Liver (tissue), 3 donors: ENCODE data around the gene CACFD1.

Experiments
- ATF3 ChIP-seq: IDR thresholded peaks from 2 replicates; pipeline ENCODE4 v1.6.1; 2016; ENCODE audit warnings: antibody characterized with exemption
- CTCF ChIP-seq: fragments of 150-350 bp; IDR thresholded peaks from 2 replicates; pipeline ENCODE4 v1.5.1; 2017; ENCODE audit warnings: improper control_type of control experiment, low read depth, low read length; ENCODE audit not compliant: missing input control
- EGR1 ChIP-seq, 2 donors: IDR thresholded peaks; 2 replicates each; pipeline ENCODE4 v1.6.1; 2016 to 2018; ENCODE audit warnings: antibody characterized with exemption in 2 of 2, low read depth in 2 of 2
- NR2F2 ChIP-seq: IDR thresholded peaks from 2 replicates; pipeline ENCODE4 v1.6.1; 2016; ENCODE audit warnings: antibody characterized with exemption
- REST ChIP-seq: IDR thresholded peaks from 2 replicates; pipeline ENCODE4 v1.6.1; 2016; ENCODE audit warnings: antibody characterized with exemption, mild to moderate bottlenecking
- RXRA ChIP-seq, 2 donors: IDR thresholded peaks; 2 replicates each; pipeline ENCODE4 v1.6.1; 2017 to 2018; ENCODE audit warnings: antibody characterized with exemption in 2 of 2, mild to moderate bottlenecking in 1 of 2
- ZBTB33 ChIP-seq: IDR thresholded peaks from 2 replicates; pipeline ENCODE4 v1.6.1; 2016; ENCODE audit warnings: antibody characterized with exemption
- donor health status: healthy.
- donor health status: healthy.

- no peak for TF ChIP-seq CTCF
- TF ChIP-seq ZBTB33, result no peak
- TF ChIP-seq ATF3, result no peak
- no peak for TF ChIP-seq RXRA (IDR thresholded peaks at IDR 0.05)
- TF ChIP-seq REST, result no peak
- no peak for TF ChIP-seq NR2F2
- TF ChIP-seq EGR1 (IDR thresholded peaks at IDR 0.05; ENCODE audit: low read depth in 2 of 2), result no peak
Measured at GRCh38 chr9:133420392-133420827, 39.4 kb upstream of the CACFD1 start.
